HG02678 (cell line): ENCODE results near the gene NEDD4L.

Experiments
- ATAC-seq: cut with Tn5 transposase; IDR thresholded peaks from one replicate; pipeline ENCODE4 v1.9.1; 2021; ENCODE audit warnings: mild to moderate bottlenecking, moderate library complexity; ENCODE audit not compliant: unreplicated experiment

Gene NEDD4L

GRCh38 chr18:58228762-58229161, 184.7 kb downstream of the NEDD4L start:
- ATAC-seq: no peak

DNA sequence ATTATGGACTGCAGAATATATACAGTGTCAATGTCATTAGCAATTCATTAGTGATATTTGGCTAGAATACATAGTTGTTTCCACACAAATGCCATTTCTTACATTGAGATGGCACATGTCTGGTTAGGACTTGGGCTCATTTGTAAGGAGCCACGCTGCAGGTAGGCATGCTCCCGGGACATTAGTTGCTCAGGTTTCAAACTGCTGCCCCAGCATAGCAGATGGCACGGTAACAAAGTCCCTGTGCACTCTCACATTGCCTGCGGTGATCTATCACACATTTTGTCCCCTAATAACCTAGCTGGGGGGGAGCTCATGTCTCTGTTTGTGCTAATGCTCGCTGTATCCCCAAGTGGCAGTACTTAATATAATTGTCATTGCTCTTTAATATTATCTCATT, 185.1 kb downstream of the NEDD4L start:
- no peak for ATAC-seq

DNA sequence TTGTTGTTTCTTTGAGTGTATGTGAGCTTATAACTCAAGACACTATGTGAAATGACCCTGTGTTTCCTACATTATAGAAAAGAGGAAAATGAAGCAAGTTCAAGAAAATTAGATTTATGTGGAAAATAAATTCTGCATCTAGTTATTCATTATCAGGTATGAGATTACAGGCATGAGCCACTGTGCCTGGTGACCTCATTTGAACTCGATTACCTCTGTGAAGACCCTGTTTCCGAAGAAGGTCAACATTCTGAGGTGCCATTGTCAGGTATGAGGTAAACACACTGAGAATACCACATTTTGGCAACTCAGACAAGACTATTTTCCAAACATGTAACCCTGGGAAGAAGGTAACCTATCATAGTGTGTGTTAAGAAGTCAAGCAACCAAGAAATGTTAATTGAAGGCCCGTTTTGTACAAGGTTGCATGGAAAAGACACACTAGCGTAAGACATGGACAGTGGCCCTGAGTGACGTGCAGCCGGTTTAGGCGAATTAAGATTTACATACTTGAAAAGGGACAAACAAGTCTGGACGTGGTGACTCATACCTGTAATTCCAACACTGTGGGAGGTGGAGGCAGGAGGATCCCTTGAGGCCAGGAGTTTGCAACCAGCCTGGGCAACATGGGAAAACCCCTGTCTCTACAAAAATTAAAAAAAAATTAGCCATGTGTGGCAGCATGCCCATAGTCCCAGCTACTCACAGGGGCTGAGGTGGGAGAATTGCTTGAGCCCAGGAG, 186.6 kb downstream of the NEDD4L start:
- no peak for ATAC-seq

GRCh38 chr18:58231930-58232329, 187.9 kb downstream of the NEDD4L start:
- ATAC-seq: no peak

DNA sequence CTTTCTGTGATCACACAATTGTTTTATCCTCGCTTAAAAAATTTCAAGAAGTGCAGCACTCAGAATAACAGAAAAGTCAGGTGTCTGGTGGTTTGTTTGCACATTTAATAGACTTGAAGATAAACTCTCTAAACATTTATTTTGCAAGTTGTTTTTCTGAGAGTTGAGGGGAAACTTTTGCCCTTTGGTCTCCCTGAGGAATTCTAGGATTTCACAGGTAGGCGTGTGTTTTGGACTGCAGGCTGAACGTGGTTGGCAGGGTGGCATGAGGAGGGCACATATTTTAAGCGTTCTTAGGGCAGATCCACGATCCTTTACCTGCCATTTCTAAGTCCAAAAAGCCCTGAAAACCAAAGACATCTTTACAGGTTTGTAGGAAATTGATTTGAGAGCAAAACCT, 188.6 kb downstream of the NEDD4L start:
- no peak for ATAC-seq

DNA sequence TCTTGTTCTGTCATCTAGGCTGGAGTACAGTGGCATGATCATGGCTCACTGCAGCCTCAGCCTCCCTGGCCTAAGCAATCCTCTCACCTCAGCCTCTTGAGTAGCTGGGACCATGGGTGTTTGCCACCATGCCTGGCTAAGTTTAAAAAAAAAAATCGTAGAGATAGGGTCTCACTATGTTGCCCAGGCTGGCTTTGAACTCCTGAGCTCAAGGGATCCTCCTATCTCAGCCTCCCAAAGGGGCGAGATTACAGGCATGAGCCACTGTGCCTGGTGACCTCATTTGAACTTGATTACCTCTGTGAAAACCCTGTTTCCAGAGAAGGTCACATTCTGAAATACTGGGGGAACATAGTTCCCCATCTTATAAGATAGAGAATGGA, 190.3 kb downstream of the NEDD4L start:
- ATAC-seq: no peak

GRCh38 chr18:58235001-58235436, 191.0 kb downstream of the NEDD4L start:
- no peak for ATAC-seq

GRCh38 chr18:58239879-58240278, 195.9 kb downstream of the NEDD4L start:
- no peak for ATAC-seq

DNA sequence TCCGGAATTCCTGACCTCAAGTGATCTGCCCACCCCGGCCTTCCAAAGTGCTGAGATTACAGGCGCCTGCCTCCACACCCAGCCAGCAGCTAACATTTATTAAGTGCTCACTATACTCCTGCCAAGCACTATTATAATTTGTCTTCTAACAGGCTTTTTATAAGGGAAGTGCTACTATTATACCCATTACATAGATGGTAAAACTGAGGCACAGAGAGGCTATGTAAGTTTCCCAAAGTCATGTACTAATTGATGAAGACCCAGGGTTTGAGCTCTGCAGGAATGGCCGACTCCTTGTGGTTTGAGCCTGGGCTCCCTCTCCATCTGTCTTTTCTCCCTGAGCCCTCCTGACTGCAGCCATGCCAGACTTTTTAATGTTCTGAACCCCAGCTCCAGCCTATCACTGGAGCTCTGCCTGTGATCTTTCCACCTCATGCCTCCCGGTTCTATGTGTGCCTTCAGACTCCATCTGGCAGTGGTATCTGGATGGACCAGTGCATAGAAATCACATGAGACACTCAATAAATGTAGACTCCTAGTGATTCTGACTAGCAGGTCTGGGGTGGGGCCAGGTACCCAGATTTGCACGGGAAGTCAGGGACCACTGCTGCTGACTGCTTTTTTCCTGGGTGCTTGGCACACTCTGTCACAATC, 197.1 kb downstream of the NEDD4L start:
- ATAC-seq: no peak

- ATAC-seq: no peak
Observed at GRCh38 chr18:58241877-58242276, 197.9 kb downstream of the NEDD4L start.

- ATAC-seq: no peak
Observed at GRCh38 chr18:58242435-58242834, 198.4 kb downstream of the NEDD4L start.

DNA sequence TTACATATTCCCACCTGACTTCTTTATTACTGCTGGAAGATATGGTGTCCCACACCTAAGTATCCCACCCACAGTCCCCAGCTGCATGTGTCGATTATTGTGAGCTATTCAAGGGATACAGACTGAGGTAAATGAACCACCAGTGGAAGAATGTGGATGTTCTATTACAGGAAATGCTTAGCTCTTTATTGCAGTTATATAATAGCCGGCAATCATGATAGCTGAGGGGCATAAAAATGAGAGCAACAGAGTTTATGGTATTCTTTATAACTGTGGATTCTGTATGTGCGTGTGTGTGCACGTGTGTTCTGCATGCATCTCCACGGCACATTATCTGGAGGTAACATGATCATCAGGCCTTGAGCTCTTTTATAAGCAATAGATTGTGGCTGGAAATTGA, 198.9 kb downstream of the NEDD4L start:
- ATAC-seq: no peak

DNA sequence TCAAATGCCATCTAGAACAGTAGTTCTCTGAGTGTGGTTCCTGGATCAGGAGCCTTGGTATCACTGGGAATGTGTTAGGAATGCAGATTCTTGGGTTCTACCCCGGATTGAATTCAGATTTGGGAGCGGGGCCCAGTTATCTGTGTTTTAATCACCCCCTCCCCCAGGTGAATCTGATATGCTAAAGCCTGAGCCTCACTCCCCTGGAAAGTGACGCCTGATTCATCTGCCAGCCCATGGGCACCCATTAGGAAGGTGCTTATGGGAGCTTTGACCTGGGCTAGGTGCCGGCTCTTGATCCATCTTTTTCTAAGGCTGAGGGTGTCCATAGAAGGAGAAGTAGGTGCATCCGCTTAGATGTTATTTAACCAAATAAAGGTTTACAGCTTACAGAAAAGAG, 199.4 kb downstream of the NEDD4L start:
- no peak for ATAC-seq

DNA sequence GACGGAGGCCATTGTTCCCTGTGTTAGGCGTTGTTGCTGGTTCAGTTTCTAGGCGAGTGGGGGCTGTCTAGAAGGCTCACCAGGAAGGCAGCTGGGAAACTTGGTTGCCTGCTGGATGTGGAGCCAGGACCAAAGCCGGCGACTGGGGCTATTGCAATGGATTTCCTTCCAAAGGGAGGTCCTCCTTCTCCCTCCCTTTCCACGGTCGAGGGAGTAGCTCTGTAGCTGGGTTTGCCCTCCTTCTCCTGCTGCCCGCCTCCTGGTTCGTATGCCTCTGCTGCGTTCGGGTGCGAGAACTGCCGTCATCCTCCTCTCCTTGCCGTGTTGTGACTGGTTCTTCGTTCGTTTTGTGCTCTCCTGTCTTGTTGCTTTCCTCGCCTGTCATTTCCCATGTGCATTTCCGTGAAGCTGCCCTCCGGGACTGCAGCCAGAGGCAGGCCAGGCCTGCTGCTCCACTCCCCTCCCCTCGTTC, 203.4 kb downstream of the NEDD4L start:
- ATAC-seq: no peak

GRCh38 chr18:58249712-58250111, 205.7 kb downstream of the NEDD4L start:
- ATAC-seq: no peak

DNA sequence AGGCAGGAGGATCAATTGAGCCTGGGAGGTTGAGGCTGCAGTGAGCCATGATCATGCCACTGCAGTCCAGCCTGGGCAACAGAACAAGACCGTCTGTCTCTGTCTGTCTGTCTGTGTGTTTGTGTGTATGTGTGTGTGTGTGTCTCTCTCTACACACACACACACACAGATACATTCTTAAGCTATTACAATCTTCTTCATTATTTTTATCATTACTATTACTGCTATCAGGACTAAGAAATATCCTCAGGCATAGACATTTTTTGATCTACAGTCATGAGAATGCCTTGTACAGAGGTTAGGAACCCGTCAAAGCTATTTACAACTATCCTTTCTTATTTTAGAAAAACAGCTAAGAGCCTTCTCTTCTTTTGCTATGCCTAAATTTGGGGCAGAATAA, 207.4 kb downstream of the NEDD4L start:
- no peak for ATAC-seq

DNA sequence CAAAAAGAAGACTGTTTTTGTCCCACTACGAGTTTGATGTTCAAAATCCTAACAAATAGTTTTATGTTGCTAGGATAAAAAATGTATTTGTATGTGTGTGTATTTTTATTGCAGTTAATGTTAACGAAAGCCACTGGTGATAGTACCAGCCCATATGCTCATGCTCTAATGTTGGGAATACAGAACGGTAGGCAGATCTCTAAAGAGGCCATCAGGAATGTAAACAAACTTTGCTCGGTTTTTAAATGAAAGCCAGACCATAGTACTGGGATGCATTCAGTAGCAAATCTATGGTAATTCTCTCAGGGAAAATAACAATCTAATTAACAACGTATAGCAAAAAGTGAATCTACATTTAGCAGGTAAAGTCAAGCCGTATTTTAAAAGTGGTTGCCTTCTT, 208.1 kb downstream of the NEDD4L start:
- ATAC-seq: no peak

- no peak for ATAC-seq
Observed at GRCh38 chr18:58253318-58253717, 209.3 kb downstream of the NEDD4L start.

GRCh38 chr18:58253871-58254270, 209.8 kb downstream of the NEDD4L start:
- ATAC-seq: no peak

- ATAC-seq: no peak
Observed at GRCh38 chr18:58254873-58255511, 211.0 kb downstream of the NEDD4L start.

GRCh38 chr18:58255701-58256311, 211.8 kb downstream of the NEDD4L start:
- ATAC-seq: no peak
